Measurements from ENCODE around the gene HLA-DOB. TPM values are rescaled to one million over a fixed set of nuclear protein-coding genes. Genes with fewer than 3 reads are reported as not detected.

HLA-DOB gene
- total and polyA plus RNA-seq, 10 of the 15 experiments (the other 5 are each of a cell fraction or from before 2014, with no cell fraction given): 27.4 to 79.1 (median 37.0) TPM

DNA sequence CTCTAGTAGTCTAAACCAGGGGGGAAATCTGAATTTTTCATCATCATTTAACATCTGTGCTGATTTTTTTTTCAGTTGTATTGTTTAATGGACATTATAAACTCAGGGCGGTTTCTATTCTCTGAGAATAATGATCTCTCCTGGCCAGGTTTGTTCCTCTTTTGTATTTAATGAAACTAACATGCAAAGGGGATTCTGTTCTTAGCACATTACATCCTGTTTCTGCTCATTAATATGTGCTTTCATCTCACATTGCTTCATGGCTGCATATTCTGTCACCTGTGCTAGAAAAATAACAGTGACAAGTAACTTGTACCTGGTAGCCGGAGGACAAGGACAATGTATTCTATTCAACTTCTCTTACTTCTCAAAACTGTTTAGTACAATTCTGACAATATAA lies 806 bp downstream of the HLA-DOB start (continued):
- TF ChIP-seq, protein P1, sequence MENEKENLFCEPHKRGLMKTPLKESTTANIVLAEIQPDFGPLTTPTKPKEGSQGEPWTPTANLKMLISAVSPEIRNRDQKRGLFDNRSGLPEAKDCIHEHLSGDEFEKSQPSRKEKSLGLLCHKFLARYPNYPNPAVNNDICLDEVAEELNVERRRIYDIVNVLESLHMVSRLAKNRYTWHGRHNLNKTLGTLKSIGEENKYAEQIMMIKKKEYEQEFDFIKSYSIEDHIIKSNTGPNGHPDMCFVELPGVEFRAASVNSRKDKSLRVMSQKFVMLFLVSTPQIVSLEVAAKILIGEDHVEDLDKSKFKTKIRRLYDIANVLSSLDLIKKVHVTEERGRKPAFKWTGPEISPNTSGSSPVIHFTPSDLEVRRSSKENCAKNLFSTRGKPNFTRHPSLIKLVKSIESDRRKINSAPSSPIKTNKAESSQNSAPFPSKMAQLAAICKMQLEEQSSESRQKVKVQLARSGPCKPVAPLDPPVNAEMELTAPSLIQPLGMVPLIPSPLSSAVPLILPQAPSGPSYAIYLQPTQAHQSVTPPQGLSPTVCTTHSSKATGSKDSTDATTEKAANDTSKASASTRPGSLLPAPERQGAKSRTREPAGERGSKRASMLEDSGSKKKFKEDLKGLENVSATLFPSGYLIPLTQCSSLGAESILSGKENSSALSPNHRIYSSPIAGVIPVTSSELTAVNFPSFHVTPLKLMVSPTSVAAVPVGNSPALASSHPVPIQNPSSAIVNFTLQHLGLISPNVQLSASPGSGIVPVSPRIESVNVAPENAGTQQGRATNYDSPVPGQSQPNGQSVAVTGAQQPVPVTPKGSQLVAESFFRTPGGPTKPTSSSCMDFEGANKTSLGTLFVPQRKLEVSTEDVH (IDR thresholded peaks at IDR 0.05; ENCODE audit: low read depth, partially characterized antibody): no peak
- TF ChIP-seq ZNF384 (IDR thresholded peaks at IDR 0.05; ENCODE audit: borderline replicate concordance, low read depth, low read length): peak; percentile 44; the same call in 1 of the 2 replicates
- TF ChIP-seq POLR2AphosphoS2 (IDR thresholded peaks at IDR 0.05; ENCODE audit: low read depth, low read length): no peak
- 0 out of 2 replicates have a peak, but pooled peaks have one; percentile 35 for TF ChIP-seq FOXM1 (IDR thresholded peaks at IDR 0.05; ENCODE audit: low read depth, low read length)
- TF ChIP-seq IKZF2 (IDR thresholded peaks at IDR 0.05): peak; percentile 9 to 46; a peak in 1 of 4 replicates
- TF ChIP-seq BCL11A (IDR thresholded peaks at IDR 0.05; ENCODE audit: low read depth, low read length): peak; percentile 72; the same call in 1 of the 2 replicates
- TF ChIP-seq BMI1 (IDR thresholded peaks at IDR 0.05; ENCODE audit: borderline replicate concordance): 0 out of 2 replicates have a peak, but pooled peaks have one; percentile 5
- TF ChIP-seq, protein P2, sequence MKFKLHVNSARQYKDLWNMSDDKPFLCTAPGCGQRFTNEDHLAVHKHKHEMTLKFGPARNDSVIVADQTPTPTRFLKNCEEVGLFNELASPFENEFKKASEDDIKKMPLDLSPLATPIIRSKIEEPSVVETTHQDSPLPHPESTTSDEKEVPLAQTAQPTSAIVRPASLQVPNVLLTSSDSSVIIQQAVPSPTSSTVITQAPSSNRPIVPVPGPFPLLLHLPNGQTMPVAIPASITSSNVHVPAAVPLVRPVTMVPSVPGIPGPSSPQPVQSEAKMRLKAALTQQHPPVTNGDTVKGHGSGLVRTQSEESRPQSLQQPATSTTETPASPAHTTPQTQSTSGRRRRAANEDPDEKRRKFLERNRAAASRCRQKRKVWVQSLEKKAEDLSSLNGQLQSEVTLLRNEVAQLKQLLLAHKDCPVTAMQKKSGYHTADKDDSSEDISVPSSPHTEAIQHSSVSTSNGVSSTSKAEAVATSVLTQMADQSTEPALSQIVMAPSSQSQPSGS (IDR thresholded peaks at IDR 0.05; ENCODE audit: low read length): peak; percentile 40; the same call in 1 of the 2 replicates
- 0 out of 4 replicates have a peak, but pooled peaks of 1 of the 2 experiments have one; percentile 6 for TF ChIP-seq ETV6 (conservative IDR thresholded peaks at IDR 0.05 in 1 of 2, IDR thresholded peaks at IDR 0.05 in 1 of 2; ENCODE audit: borderline replicate concordance in 1 of 2, low read depth in 1 of 2)
- peak; percentile 76; the same call in 1 of the 2 replicates for TF ChIP-seq MTA3 (IDR thresholded peaks at IDR 0.05; ENCODE audit: borderline replicate concordance, low read length)

All from GM12878 (cell line).